ENCODE measurements around the gene PRKCA.
"Not testable (repeated sequence)": the region's sequence is repeated elsewhere in the genome, so short reads cannot be mapped to it uniquely, and the experiment has no call there.

PRKCA gene

DNA sequence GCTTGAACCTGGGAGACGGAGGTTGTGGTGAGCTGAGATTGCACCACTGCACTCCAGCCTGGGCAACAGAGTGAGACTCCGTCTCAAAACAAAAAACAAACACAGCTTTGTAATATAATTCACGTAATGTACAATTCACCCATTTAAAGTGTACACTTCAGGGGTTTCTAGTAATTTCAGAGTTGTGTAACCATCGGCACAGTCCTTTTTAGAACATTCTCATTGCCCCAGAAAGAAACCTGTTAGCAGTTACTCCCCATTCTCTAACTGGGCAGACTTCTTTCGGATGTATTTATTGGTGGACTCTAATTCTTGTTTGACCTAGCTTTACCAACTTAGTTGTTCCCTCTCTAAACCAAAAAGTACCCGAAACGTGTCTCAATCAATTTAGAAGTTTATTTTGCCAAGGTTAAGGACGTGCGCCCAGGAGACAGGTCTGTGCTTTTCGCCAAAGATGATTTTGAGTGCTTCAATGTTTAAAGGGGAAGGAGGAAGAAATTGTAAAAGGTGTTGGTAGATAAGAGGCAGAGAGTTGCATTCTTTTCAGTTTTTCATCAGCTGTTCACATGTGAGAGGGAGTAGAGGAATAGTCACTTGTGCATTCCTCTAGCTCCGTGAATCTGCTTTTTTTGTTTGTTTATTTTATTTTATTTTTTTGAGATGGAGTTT is 175.3 kb downstream of the PRKCA start:
- FAIRE-seq, result no peak
- DNase-seq (ENCODE audit: insufficient read length), result no peak

DNA sequence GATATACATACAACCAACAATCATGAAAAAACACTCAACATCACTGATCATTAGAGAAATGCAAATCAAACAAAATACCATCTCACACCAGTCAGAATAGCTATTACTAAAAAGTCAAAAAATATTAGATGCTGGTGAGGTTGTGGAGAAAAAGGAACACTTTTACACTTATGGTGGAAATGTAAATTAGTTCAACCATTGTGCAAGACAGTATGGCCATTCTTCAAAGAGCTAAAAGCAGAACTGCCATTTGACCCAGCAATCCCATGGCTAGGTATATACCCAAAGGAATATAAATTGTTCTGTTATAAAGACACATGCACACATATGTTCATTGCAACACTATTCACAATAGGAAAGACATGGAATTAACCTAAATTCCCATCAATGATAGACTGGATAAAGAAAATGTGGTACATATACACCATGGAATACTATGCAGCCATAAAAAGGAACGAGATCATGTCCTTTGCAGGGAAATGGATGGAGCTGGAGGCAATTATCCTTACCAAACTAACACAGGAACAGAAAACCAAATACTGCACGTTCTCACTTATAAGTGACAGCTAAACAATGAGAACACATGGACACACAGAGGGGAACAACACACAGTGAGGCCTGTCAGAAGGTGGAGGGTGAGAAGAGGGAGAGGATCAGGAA is 176.9 kb downstream of the PRKCA start:
- FAIRE-seq; DNase-seq (ENCODE audit: insufficient read length): not testable (repeated sequence)

More for the DNA sequence above, 175.3 kb downstream of the PRKCA start:
- TF ChIP-seq POLR2AphosphoS5 (IDR thresholded peaks at IDR 0.05; ENCODE audit: low read depth, low read length), result no peak
- no peak for TF ChIP-seq TAF1 (IDR thresholded peaks at IDR 0.05; ENCODE audit: borderline replicate concordance, low read depth, low read length)
- no peak for TF ChIP-seq POLR2A (IDR thresholded peaks at IDR 0.05; ENCODE audit: low read depth, low read length)

DNA sequence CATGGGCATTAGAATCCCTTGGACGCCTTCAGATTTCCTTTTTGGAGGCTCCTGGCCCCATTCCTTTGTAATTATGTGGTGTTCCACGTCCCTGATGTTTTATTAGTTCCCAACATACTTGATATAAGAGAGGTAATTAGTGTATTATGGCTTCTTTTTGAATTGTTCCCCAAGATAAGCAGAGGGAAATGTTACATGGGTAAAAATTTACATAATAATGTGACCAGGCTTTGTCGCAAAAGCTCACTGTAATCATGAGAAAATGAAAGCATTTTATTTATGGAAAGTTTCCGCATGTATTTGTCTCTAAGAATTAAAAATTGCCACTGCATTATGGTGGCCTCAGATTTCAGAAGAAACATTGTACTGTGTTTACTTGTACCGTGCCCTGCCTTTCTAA is 177.8 kb downstream of the PRKCA start:
- TF ChIP-seq POLR2AphosphoS5 (IDR thresholded peaks at IDR 0.05; ENCODE audit: low read depth, low read length) (no peak), POLR2A (IDR thresholded peaks at IDR 0.05; ENCODE audit: low read depth, low read length) (no peak), TAF1 (IDR thresholded peaks at IDR 0.05; ENCODE audit: borderline replicate concordance, low read depth, low read length) (no peak)
- DNase-seq (ENCODE audit: insufficient read length), result no peak
- no peak for FAIRE-seq

DNA sequence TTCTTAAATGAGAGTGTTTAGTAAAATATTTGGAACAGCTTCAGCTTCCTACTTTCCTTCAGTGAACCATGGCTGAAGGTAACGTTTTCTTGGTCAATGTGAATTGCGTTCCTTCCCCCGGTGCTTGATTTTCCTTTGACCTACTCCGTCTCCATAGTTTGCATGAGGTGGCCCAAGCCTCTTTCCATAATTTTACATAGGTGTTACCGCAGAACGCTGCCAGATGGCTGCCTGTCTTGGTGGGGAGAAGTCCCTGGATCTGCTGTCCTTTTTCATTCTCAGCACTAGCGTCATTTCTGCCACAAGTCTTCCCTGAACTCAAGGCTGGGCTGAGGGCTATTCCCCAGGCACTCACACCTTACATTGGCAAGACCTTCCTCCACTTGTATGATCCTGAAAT is 178.4 kb downstream of the PRKCA start:
- no peak for TF ChIP-seq POLR2A (IDR thresholded peaks at IDR 0.05; ENCODE audit: low read depth, low read length)
- TF ChIP-seq POLR2AphosphoS5 (IDR thresholded peaks at IDR 0.05; ENCODE audit: low read depth, low read length), result no peak
- TF ChIP-seq TAF1 (IDR thresholded peaks at IDR 0.05; ENCODE audit: borderline replicate concordance, low read depth, low read length), result no peak
- DNase-seq (ENCODE audit: insufficient read length) (no peak), FAIRE-seq (no peak)

DNA sequence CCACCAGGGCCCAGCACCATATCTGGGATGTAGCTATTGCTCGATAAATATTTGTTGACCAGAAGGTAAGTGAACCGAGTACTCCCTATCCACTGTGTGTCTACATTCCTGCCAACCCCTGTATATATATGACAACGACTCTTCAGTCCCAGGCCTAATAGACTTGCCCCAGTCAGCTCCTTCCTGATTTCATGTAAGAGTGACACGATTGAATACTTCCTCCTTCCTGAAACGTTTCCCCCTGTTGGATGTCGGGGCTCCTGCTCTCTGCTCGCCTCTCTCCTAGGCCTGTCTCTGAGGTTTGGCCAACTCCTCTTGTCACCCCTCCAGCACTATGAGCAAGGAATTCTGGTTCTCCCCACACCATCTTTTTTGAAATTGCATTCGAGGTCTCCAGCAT is 178.9 kb downstream of the PRKCA start:
- no peak for FAIRE-seq
- no peak for DNase-seq (ENCODE audit: insufficient read length)
- TF ChIP-seq POLR2A (IDR thresholded peaks at IDR 0.05; ENCODE audit: low read depth, low read length) (no peak), POLR2AphosphoS5 (IDR thresholded peaks at IDR 0.05; ENCODE audit: low read depth, low read length) (no peak), TAF1 (IDR thresholded peaks at IDR 0.05; ENCODE audit: borderline replicate concordance, low read depth, low read length) (no peak)

DNA sequence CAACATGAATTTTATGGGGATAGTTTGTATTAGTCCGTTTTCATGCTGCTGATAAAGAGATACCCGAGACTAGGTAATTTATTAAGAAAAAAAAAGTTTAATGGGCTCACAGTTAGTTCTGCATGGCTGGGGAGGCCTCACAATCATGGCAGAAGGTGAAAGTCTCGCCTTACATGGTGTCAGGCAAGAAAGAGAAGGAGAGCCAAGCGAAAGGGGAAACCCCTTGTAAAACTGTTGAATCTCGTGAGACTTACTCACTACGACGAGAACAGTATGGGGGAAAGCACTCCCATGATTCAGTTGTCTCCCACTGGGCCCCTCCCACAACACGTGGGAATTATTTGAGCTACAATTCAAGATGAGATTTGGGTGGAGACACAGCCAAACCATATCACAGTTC is 181.5 kb downstream of the PRKCA start:
- FAIRE-seq (no peak), DNase-seq (ENCODE audit: insufficient read length) (no peak)
- TF ChIP-seq TAF1 (IDR thresholded peaks at IDR 0.05; ENCODE audit: borderline replicate concordance, low read depth, low read length) (no peak), POLR2A (IDR thresholded peaks at IDR 0.05; ENCODE audit: low read depth, low read length) (no peak), POLR2AphosphoS5 (IDR thresholded peaks at IDR 0.05; ENCODE audit: low read depth, low read length) (no peak)

DNA sequence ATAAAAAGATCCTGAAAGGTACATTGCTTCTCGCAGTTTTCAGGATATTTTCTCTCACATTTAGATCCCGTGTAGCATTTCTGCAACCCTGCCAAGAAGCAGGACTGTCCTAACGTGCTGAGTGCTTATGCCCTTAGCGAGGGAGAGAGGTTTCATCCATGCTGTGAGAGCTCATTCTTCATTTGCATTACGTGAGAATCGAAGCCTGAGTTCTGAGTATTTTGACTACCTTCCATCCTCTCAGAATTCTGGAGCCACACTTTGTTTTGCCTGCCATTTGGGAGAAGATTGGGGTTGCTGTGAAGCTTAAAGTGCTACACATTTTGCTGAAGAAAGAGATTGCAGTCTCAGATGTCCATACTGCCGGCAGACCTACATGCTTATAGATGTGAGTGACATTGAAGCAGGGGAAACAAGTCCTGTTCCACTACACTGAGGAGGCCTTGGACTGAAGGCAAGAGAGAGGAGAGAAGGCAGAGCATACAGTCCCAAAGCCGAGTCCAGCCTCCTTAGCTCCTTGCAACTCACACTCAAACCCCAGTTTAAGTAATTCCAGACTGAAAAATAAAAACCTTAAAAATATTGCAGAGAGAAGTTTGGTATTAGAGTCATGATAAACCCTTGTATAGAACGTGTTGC is 183.0 kb downstream of the PRKCA start:
- DNase-seq (ENCODE audit: insufficient read length) (no peak), FAIRE-seq (no peak)
- TF ChIP-seq POLR2A (IDR thresholded peaks at IDR 0.05; ENCODE audit: low read depth, low read length) (no peak), TAF1 (IDR thresholded peaks at IDR 0.05; ENCODE audit: borderline replicate concordance, low read depth, low read length) (no peak), POLR2AphosphoS5 (IDR thresholded peaks at IDR 0.05; ENCODE audit: low read depth, low read length) (no peak)

DNA sequence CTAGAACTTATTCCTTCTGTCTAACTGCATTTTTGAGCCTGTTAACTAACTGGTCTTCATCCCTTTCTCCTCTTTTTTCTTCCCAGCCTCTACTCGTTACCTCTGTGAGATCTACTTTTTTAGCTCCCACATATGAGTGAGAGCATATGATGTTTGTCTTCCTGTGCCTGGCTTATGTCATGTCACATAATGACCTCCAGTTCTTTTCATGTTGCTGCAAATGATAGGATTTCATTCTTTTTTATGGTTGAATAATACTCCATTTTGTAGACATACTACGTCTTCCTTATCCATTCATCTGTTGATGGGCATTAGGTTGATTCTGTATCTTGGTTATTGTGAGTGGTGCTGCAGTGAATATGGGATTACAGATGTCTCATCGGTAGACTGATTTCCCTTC is 184.7 kb downstream of the PRKCA start:
- FAIRE-seq (no peak), DNase-seq (ENCODE audit: insufficient read length) (no peak)
- no peak for TF ChIP-seq POLR2A (IDR thresholded peaks at IDR 0.05; ENCODE audit: low read depth, low read length)
- TF ChIP-seq TAF1 (IDR thresholded peaks at IDR 0.05; ENCODE audit: borderline replicate concordance, low read depth, low read length), result no peak
- no peak for TF ChIP-seq POLR2AphosphoS5 (IDR thresholded peaks at IDR 0.05; ENCODE audit: low read depth, low read length)

DNA sequence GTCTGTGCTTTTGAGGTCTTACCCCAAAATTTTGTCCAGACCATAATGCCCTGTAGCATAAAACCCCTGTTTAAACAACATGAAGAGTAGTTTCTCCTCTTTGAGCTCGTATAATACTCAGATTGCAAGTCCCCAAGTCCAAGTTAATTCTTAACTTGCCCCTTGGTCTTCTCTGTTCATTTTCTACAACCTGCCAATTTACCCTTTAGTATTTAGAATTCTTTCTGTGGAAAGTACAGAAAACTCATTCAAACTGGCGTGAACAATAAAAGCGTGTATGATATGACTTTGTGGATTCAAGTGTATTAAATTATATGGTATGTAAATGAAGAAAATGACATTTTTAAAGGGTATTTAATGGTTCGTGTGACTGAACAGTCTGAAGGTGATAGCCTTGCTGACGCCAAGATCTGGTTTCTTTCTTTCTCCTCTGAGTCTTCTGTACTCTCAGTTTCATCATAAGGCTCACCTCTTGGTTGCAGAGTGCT is 185.6 kb downstream of the PRKCA start:
- DNase-seq (ENCODE audit: insufficient read length), result no peak
- TF ChIP-seq POLR2AphosphoS5 (IDR thresholded peaks at IDR 0.05; ENCODE audit: low read depth, low read length) (no peak), TAF1 (IDR thresholded peaks at IDR 0.05; ENCODE audit: borderline replicate concordance, low read depth, low read length) (no peak), POLR2A (IDR thresholded peaks at IDR 0.05; ENCODE audit: low read depth, low read length) (no peak)
- FAIRE-seq, result no peak

DNA sequence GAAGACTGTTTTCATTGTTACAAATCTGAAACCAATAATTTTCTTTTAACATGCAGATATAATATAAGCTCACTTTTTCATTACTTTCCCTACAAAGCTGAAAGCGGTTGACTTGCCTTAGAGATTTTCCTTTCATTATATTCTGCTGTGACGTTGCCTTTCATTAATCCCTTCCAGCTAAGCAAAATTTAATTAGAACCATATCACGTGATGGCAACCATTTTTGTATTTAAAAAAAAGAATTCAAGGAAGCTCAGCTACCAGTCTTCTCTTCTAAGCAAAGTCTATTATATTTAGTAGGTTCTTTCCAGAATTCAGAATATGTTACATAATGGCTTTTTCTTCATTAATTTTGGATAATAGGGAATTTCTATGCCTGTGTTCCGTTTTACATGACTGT is 186.5 kb downstream of the PRKCA start:
- TF ChIP-seq POLR2A (IDR thresholded peaks at IDR 0.05; ENCODE audit: low read depth, low read length), result no peak
- no peak for TF ChIP-seq POLR2AphosphoS5 (IDR thresholded peaks at IDR 0.05; ENCODE audit: low read depth, low read length)
- no peak for TF ChIP-seq TAF1 (IDR thresholded peaks at IDR 0.05; ENCODE audit: borderline replicate concordance, low read depth, low read length)
- FAIRE-seq (no peak), DNase-seq (ENCODE audit: insufficient read length) (no peak)

DNA sequence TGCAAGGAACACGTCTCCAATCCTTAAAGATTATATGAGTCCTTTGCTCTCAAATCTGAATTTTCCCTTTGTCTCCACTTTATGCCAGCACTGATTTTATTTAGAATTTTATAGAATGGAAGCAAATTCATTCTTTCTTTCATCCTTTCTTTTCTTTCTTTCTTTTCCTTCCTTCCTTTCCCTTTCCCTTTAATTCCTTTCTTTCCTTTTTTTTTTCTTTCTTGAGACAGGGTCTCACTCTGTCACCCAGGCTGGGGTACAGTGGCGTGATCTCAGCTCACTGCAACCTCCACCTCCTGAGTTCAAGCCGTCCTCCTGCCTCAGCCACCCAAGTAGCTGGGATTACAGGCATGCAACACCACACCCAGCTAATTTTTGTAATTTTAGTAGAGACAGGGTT is 187.2 kb downstream of the PRKCA start:
- FAIRE-seq; DNase-seq (ENCODE audit: insufficient read length): not testable (repeated sequence)

DNA sequence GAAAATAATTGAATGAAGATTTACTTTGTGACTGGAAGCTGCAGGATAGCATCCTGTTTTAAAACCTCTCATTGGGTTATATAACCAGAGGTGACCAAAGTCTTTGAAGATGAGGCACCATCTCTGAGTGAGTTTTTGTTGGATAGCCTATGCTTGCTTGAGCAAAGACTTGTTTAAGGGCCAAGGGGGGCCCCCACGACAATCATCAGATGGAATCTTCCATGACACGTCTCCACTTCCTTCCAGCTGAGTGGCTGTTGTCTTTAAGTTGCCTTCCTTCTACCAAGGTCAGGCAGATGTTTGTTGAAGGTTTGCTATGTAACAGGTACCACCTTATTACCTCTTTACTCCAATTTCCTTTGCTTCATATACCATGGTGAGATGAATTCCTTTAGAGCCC is 188.8 kb downstream of the PRKCA start:
- FAIRE-seq, result no peak
- TF ChIP-seq TAF1 (IDR thresholded peaks at IDR 0.05; ENCODE audit: borderline replicate concordance, low read depth, low read length) (no peak), POLR2AphosphoS5 (IDR thresholded peaks at IDR 0.05; ENCODE audit: low read depth, low read length) (no peak), POLR2A (IDR thresholded peaks at IDR 0.05; ENCODE audit: low read depth, low read length) (no peak)
- DNase-seq (ENCODE audit: insufficient read length), result no peak
